ENCODE data around the gene COL6A3. TPM values are rescaled to one million over a fixed set of nuclear protein-coding genes. Genes with fewer than 3 reads are reported as not detected.
A peak's percentile ranks its signal among the peaks of the same experiment; 100 is the strongest.
"Not testable (repeated sequence)": the region's sequence is repeated elsewhere in the genome, so short reads cannot be mapped to it uniquely, and the experiment has no call there.

COL6A3 gene
- total and polyA plus RNA-seq, 7 donors: 2.8 to 715 (median 233) TPM

DNA sequence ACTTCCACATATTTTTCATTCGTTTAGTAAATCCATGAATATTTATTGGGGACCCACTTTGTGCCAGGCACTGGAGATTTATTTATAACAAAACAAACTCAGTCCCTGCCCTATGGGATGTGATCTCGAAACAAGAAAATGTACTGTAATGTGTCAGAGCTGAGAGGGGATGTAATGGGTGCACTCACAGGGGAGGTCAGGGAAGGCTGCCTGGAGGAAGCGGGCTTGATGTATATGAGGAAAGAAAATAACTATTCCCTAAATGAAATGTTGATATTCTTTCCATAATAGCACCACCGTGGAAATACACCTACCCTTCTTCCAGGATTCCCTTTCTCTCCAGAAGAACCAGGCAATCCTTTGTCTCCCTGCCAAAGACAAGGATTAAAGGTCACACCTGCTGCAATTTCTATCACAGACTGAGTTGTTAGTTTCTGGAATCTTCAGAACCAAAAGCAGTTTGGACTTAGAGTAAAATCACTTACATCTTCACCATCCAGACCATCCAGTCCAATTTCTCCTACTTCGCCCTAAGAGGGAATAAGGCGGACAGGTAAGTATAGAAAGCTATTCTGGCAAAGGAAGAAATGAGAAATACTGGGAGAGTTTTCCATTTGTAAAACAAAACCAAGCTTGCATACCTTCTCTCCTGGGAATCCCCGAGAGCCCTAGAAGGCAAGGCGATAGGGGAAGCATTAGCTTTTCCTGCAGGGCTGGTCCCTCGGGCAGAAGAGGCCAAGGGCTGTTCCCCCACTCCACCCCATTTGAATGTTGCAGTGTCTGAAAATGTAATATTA, 55.0 kb downstream of the COL6A3 start:
- DNase-seq: no peak
- Histone ChIP-seq H3K27me3 (no peaks in the 10 kb centered on the region), H3K4me3 (no peak overlapping the region), H3K9me3 (no peaks in the 10 kb centered on the region), H3K27ac (peak overlapping the region; percentile 58 to 91 (median 76)), H3K4me1 (peaks cover 0 to 67% (median 64%) of the 10 kb centered on the region in 4 donors), H3K36me3 (peaks cover 42 to 100% (median 73%) of the 10 kb centered on the region in 4 donors)
- TF ChIP-seq POLR2A (IDR thresholded peaks at IDR 0.05) (no peak), EP300 (IDR thresholded peaks at IDR 0.05) (no peak), CTCF (IDR thresholded peaks at IDR 0.05) (no peak), POLR2AphosphoS5 (IDR thresholded peaks at IDR 0.05) (no peak)
- intact Hi-C loops (cut with DNase I): no loop called here
- 37 to 70% methylated on average over 9 of the region's 9 CpGs for WGBS, 2 donors

DNA sequence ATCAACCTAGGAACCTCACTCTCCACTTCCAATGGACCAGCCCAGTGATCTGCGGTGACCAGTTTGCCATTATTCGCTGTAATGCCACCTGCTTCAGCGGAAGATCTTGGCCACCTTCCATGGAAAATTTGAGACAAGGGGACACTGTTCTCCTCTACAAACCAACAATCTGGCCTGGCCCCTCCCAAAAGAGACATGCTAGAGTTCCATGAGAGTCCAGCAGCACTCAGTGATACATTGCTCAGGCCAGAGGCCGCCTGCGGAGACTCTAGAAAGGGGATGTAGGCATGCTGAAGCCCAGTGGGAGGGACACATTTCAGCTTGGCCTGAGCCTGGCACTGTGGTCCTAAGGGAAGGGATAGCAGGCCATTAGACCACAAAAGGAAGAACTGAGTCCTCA, 58.3 kb downstream of the COL6A3 start:
- intact Hi-C loops (cut with DNase I): no loop called here
- Histone ChIP-seq H3K27me3 (no peaks in the 10 kb centered on the region), H3K36me3 (peaks cover 36 to 100% (median 68%) of the 10 kb centered on the region in 4 donors), H3K9me3 (no peaks in the 10 kb centered on the region), H3K4me3 (no peak overlapping the region), H3K4me1 (peaks cover 0 to 73% (median 64%) of the 10 kb centered on the region in 4 donors), H3K27ac (peak overlapping the region; percentile 55 to 91 (median 74))
- no peak for DNase-seq
- TF ChIP-seq POLR2AphosphoS5 (IDR thresholded peaks at IDR 0.05) (peak in 1 of 4 donors; percentile 45), EP300 (IDR thresholded peaks at IDR 0.05) (no peak), CTCF (IDR thresholded peaks at IDR 0.05) (no peak), POLR2A (IDR thresholded peaks at IDR 0.05) (no peak)
- 77 to 96% methylated on average over 5 of the region's 5 CpGs for WGBS, 2 donors

GRCh38 chr2:237354892-237355291, 59.1 kb downstream of the COL6A3 start:
- TF ChIP-seq POLR2AphosphoS5 (IDR thresholded peaks at IDR 0.05) (no peak), CTCF (IDR thresholded peaks at IDR 0.05) (no peak), POLR2A (IDR thresholded peaks at IDR 0.05) (no peak), EP300 (IDR thresholded peaks at IDR 0.05) (no peak)
- WGBS, 2 donors: 78 to 84% methylated on average over 8 of the region's 8 CpGs
- Histone ChIP-seq H3K27me3 (no peaks in the 10 kb centered on the region), H3K4me3 (no peak overlapping the region), H3K9me3 (no peaks in the 10 kb centered on the region), H3K27ac (peak overlapping the region; percentile 55 to 91 (median 74)), H3K4me1 (peaks cover 0 to 65% (median 57%) of the 10 kb centered on the region in 4 donors), H3K36me3 (peaks cover 34 to 100% (median 65%) of the 10 kb centered on the region in 4 donors)
- peak; percentile 78 for DNase-seq
- intact Hi-C loops (cut with DNase I): no loop called here

DNA sequence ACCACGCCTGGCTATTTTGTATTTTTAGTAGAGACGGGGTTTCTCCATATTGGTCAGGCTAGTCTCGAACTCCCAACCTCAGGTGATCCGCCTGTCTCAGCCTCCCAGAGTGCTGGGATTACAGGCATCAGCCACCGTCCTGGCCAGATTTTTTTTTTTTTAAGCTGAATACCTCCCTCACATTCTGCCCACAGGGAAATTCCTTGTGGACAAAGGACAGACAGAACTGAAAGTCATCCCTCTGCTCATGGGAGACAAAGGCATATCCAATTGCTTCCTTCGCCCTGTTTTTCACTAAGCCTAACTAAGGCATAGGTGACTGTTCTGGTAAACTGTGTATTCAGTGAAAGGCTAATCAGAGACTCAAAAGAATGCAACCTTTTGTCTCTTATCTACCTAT, 59.8 kb downstream of the COL6A3 start:
- H3K4me3 ChIP-seq; H3K27me3 ChIP-seq; H3K9me3 ChIP-seq; intact Hi-C loops (cut with DNase I); DNase-seq: not testable (repeated sequence)
- peak overlapping the region; percentile 55 to 91 (median 74) for H3K27ac ChIP-seq
- H3K36me3 ChIP-seq: peaks cover 30 to 100% (median 60%) of the 10 kb centered on the region in 4 donors
- WGBS, 2 donors: 79 to 87% methylated on average over 6 of the region's 6 CpGs
- peaks cover 0 to 58% (median 50%) of the 10 kb centered on the region in 4 donors for H3K4me1 ChIP-seq

DNA sequence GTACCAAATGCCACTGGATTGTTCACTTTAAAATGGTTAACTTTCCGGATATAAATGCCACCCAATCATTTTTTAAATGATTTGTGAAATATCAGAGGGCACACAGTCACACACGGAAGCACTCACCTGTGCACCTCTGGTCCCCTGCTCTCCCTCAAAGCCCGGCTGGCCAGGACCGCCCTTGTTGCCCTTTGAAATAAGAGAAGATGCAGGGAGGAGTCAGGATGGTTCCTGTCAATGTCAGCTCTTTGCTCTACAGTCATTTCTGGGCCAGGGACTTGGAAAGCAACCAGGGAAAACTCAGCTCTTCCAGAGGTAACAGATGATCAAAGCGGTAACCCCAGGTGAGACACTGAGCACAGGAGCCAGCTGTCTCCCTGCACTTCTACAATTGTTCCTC, 60.7 kb downstream of the COL6A3 start:
- 41 to 55% methylated on average over 5 of the region's 5 CpGs for WGBS, 2 donors
- TF ChIP-seq EP300 (IDR thresholded peaks at IDR 0.05): no peak
- TF ChIP-seq POLR2A (IDR thresholded peaks at IDR 0.05): no peak
- peak; percentile 16 to 70 (median 62) for TF ChIP-seq POLR2AphosphoS5 (IDR thresholded peaks at IDR 0.05)
- Histone ChIP-seq H3K27me3 (no peaks in the 10 kb centered on the region), H3K27ac (peak overlapping the region; percentile 55 to 91 (median 74)), H3K36me3 (peaks cover 22 to 100% (median 58%) of the 10 kb centered on the region in 4 donors), H3K4me1 (peaks cover 0 to 53% (median 50%) of the 10 kb centered on the region in 4 donors), H3K4me3 (no peak overlapping the region), H3K9me3 (no peaks in the 10 kb centered on the region)
- no peak for DNase-seq
- intact Hi-C loops (cut with DNase I): no loop called here

All from sigmoid colon (tissue), 7 donors.